Measurements from ENCODE around the gene SIRT1.

- TF ChIP-seq CTCF (conservative IDR thresholded peaks at IDR 0.05; ENCODE audit: low read depth, low read length) (no peak), EZH2 (IDR thresholded peaks at IDR 0.05; ENCODE audit: borderline replicate concordance, low read depth, low read length, poor library complexity, severe bottlenecking) (no peak)
Measured at GRCh38 chr10:67852761-67853160, 31.7 kb upstream of the SIRT1 start.

All from A673 (cell line).